HG03103 (cell line): Measurements from ENCODE around the gene CHAF1A.

Source experiments
- ATAC-seq: cut with Tn5 transposase; IDR thresholded peaks from one replicate; pipeline ENCODE4 v1.9.1; 2021; ENCODE audit warnings: low read depth; ENCODE audit not compliant: unreplicated experiment

CHAF1A gene

DNA sequence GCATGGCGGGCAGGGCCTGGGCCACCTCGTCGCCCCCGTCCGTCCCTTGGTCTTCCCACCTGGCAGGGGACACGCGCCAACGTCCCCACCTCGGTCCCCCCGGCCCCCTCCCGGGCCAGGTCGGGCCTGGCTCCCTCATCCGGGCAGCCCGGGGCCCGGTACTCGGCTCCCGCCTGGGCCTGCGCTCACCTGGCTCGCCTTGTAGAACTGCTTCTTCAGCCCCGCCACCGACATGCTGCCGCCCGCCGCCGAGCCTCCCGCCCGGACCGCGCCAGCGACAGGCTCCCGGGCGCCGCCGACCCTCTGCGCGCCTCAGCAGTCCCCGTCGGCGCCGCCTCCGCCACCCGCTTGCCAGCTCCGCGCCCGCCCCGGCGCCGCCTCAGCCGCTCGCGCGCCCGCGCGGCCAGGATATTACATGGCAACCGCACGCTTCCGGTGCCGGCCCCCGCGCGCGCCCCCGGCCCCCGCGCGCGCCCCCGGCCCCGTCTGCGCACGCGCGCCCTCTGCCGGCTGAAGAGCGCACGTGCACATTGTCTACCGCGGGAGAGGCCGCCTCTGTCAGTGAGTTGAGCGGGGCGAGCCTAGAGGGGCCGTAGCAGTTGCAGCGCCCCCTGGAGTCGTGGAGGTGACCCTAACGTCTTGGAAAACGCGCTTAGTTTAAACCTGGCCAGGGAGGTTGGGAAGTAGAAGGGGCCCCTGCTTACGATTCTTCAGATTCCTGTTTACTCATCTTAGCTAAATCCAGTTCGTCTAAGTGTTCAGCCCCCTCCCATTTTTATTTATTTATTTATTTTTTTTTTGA is 2.1 kb upstream of the CHAF1A start, which contains the start of gene SH3GL1:
Gene SH3GL1 (minus strand): TSS at position 413 of the 802 bp plus-strand sequence. CDS start 179 bp downstream, at position 234.
- peak; percentile 56 for ATAC-seq

DNA sequence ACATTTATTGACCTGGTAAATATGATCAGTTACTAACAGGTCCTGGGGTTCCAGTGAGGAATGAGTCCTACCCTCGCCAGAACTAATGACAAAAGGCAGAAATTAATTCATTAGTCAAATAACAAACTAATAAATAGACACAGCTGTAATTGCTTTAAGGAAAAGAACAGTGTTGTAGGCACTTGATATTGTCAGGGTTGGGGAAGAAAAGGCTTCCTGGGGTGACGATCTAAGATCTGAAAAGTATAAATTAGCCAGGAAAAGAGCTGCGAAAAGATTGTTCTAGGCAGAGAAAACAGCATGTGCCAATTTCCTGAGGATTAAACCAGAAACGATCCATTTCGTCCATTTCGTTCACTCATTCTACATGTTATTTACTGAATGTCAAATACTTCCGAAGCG is 670 bp upstream of the CHAF1A start:
- no peak for ATAC-seq

DNA sequence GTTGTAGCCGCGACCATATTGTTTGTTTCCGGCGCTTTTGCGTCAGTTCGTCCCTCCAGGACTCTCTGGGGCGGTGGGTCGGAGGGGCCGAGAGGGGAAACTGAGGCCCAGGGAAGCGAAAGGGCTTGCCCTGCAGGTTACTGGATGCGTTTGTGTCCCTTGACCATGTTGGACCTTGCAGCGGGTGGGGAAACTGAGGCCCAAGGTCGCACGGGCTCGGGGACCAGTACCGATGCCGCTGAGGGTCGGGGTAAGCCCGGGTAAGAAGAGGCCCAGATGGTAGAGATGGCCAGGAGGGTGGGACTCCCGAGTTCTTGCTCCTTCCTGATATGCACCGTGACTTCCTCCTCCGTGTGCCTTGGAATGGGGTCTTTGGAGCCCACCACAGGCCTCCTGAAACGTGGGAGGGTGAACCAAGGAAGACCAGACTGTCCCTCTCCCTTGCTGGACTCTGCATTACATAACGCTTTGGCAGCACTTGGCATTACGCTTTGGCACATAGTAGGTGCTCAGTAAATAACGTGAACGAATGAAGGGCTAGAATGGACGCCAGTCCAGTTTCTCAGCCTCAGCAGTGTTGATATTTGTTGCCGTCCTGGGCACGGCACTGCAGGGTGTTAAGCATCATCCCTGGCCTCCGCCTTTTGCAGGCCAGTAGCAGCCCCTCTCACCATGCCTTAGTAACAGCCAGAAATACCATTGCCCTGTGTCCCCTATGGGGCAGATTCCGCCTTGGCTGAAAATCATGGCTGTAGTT is 743 bp downstream of the CHAF1A start:
- ATAC-seq = no peak

DNA sequence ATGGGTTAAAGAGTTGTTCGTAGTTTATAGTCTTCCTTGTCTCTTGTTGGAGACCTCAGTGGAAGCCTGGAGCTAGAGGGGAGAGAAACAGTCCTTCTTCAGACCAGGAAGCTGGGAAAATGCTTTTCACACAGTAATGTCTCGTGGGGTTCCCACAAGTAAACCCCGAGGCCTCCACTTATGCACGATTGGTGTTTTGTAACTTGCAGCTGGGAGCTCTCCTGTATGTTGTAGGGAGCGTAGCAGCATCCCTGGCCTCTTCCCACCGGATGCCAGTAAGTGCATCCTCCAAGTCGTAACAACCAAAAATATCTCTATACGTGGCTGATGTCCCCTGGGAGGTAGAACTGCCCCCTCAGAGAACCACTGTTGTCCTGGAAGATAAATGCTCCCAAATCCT is 3.5 kb downstream of the CHAF1A start:
- ATAC-seq = no peak

DNA sequence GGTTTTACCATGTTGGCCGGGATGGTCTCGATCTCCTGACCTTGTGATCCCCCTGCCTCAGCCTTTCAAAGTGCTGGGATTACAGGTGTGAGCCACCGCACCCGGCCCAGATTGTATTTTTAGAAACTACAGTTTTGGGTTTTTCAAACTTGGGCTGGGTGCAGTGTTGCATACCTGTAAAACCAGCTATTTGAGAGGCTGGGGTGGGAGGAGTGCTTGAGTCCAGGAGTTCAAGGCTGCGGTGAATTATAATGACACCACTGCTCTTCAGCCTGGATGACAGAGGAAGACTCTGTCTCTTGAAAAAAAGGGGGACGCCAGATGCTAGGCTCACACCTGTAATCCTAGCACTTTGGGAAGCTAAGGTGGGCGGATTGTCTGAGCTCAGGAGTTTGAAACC is 4.2 kb downstream of the CHAF1A start:
- no peak for ATAC-seq

DNA sequence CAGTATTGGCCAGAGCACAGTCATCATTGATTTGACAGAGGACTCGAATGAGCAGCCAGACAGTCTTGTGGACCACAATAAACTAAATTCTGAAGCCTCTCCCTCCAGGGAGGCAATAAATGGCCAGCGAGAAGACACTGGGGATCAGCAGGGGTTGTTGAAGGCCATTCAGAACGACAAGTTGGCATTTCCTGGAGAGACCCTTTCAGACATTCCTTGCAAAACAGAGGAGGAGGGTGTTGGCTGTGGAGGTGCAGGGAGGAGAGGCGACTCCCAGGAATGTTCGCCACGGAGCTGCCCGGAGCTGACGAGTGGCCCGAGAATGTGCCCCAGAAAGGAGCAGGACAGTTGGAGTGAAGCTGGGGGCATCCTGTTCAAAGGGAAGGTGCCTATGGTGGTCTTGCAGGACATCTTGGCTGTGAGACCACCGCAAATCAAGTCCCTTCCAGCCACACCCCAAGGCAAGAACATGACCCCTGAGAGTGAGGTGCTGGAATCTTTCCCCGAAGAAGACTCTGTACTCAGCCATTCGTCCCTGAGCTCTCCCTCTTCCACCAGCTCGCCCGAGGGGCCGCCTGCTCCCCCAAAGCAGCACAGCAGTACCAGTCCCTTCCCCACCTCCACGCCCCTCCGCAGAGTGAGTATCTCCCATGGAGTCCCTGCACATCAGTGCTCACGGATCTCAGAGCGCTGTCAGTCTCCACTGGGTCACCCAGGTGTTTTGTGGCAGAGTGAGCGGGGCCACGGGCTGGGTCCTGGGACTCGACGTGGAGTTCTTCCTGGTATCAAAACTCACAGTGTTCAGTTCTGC is 6.9 kb downstream of the CHAF1A start:
- no peak for ATAC-seq

DNA sequence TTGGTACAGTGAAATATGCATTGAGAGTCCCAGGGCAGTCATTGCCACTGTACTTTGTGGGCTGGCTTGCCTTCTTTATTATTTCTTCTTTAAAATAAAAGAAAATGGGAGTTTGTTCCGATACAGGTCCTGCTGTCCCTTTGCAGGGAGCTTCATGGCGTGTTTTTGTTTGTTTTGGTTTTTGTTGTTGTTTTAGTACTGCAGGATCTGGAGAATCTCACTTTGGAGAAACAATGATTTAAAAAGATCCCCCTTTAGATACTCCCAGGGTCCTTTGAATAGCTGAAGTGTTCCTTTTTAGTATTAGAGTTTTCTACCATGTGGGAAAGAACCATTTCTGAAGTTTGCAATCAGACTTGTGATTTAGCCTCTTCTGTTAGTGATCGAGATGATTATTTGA is 11.1 kb downstream of the CHAF1A start:
- no peak for ATAC-seq

DNA sequence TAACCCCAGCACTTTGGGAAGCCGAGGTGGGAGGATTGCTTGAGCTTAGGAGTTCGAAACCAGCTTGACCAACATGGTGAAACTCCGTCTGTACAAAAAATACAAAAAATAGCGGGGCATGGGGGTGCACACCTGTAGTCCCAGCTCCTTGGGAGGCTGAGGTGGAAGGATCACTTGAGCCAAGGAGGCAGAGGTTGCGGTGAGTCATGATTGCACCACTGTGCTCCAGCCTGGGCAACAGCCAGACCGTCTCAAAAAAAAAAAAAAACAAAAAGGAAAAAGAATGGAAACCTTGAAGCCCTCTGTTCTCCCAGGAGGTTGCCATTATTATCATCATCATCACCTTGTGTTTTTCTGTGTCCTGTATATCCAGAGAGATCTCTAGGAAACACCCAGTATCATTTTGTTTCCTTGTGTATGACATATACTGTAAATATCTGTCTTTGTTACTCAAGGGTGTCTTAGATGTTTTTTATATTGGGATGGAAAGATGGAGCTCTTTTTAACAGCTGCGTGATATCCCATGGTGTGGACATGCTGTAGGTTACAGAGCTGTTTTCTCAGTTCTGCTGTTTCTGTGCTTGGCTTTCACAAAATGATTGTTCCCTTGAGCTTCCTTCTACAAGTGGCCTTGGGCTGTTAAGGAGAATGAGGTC is 11.8 kb downstream of the CHAF1A start:
- no peak for ATAC-seq

DNA sequence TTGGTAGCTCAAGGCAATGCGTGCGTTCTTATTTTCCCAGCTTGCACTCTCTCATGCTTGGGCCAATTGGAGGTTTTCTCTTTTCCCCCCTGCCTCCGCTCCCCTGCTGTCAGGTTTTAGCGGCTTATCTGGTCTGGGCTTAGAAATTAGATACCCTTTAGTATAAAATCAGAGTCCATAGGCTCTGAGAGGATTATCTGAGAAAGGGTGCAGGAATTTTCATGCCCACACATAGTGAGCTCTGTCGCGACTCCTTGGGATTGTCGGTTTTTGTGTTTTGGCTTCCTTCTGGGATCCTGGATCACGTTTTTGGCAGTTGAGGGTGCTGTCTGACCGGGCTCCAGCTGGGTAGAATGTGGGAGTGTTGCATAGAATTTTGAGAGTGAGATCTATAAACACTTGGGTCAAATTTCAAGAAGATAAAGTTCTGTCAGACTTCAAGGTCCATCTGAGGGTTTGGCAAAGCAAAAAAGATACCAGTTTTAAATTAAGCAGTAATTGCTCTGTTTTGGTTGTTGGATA is 12.4 kb downstream of the CHAF1A start:
- ATAC-seq = no peak

DNA sequence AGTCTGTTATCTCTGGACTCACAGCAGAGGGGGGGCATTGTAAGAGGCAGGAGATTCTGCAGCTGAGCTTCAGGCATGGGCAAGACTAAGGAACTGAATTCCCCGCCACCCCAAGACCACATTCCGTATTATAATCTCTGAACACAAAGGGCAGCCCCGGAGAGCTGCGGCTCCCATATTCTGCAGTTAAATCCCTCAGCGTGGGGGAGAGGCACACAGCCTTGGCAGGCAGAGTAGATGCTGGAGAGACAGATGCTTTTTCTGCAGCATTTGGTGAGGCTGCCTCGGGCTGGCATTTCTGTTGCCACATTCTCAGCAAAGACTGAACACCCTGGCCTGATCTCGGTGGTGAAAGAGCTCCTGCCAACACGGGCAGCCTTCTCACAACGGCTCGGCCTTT is 12.9 kb downstream of the CHAF1A start:
- ATAC-seq = no peak

DNA sequence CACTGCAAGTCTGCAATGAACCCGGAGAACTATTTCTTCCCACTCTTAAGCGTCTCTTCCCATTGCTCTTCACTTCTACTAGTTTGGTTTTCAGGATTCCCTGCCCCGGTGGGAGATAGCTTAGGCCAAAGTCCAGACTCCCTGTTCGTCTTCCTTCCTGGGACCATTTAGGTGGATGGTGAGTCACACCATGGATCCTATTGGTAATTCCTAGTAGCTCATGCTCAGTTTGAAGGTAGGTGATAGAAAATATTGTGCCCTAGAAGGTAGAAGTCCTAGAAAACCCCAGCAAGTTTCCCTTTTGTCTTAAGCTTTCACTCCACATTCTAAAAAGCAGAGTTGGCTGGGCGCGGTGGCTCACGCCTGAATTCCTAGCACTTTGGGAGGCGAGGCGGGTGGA is 13.8 kb downstream of the CHAF1A start:
- ATAC-seq = no peak

DNA sequence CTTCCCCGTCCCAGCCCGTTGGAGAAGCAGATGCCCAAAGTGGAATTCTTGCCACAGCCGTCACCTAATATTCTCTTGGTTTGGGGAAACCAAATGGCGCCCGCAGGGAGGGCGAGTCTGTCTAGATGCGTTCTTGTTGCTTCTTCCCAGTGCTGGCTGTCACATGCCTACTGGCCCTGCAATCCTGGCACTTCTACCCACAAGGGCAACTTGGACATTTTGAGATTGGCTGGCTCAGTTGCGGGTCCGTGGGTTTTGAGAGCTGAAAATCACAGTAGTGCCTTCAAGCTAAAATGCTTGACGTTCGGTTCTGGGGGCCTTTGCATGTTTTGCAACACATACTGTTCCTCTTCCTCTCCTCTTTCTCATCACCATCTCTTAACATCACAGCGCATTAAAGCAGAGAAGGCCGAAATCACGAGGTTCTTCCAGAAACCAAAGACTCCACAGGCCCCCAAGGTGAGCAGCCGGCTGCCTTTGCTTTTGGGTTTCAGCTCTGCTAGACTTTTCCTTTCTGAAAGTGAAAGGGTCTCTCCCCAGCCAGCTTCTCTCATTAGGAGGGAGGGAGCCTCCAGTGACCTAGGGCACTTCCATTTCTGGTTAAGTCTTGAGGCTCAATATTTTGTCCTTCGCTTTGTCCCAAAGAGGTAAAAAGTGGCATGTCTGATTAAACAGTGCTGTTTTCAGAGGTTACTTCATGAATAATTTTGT is 21.1 kb downstream of the CHAF1A start:
- no peak for ATAC-seq

DNA sequence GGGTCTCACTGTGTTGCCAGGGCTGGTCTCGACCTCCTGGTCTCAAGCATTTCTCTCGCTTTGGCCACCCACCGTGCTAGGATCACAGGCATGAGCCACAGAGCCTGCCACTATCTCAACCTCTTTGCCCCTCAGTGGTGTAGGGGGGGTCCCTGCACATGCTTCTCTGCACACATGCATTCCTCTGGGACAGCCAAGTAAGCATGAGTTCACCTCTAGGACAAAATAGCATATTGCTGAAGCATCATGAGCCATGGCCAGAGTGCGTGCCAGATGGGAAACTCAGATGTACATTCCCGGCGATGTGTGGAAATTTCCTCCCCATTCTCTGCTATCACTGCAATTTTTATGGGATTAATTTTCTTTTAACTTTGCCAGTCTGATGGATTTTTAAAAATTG is 23.1 kb downstream of the CHAF1A start:
- no peak for ATAC-seq

DNA sequence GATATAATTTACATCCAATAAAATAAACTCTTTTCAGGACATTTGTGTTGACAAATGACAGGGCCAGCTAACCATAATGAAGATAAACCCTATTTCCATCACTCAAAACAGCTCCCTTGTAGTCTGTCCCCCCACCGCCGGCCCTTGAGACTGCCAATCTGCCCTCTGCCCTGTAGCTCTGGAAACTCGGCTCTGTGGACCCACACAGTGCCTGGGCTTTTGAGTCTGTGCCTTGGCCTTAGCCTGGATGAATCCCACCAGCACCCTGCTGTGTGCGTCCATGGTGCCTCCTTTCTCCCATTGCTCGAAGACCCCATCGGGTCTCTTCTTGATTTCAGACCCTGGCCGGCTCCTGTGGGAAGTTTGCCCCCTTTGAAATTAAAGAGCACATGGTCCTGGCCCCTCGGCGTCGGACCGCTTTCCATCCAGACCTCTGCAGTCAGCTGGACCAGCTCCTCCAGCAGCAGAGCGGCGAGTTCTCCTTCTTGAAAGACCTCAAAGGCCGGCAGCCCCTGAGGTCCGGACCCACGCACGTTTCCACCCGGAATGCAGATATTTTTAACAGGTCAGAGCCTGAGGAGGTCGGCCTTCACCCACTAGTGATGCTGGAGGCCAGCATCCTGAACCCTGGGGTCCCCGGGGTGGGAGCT is 26.0 kb downstream of the CHAF1A start:
- no peak for ATAC-seq

DNA sequence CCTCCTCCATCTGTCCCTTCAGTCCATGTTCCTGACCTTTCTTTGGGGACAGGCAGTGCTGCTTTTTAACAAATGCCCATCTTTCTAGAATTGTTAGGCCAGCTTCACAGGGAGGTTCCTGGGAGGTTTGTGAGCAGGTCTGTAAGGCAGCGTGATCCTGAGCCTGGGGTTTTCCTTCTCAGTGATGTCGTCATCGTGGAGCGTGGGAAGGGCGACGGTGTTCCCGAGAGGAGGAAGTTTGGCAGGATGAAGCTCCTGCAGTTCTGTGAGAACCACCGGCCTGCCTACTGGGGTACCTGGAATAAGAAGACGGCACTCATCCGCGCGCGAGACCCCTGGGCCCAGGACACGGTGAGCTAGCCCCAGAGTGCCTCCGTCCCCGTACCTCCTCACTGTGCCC is 26.8 kb downstream of the CHAF1A start:
- ATAC-seq = no peak

DNA sequence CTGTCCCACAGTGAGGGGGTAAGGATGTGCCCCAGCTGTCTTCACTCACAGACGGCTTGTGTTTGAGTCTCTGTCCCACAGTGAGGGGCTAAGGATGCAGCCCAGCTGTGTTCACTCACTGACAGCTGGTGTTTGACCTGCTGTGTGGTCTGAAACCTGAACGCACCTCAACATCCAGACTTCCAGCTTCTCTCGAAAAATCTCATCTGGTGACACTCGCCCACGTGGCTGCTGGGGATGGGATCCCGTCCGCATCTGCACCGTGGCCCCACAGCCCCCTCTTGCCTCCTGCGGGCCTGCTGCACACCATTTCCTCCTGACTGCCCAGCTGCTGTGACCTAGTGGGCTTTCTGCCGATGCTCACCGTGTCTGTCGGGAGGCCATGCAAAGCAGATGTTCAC is 27.3 kb downstream of the CHAF1A start:
- no peak for ATAC-seq

DNA sequence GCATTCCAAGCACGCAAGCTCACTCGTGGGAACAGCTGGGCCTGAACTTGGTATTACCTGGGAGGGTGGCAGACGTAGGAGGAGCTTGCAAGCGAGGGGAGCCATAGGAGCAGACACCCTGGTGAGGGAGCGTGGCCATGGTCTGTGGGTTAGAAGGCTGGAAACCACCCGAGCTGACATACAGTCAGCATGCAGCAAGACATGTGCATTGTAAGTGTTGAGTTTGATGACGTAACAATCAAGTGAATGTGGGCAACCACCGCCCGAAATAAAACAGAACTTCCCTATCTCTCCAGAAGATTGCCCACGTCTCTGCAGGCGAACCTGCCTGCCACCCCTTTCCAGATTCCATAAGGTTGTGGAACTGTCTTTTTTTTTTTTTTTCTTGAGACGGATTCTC is 28.3 kb downstream of the CHAF1A start:
- no peak for ATAC-seq

DNA sequence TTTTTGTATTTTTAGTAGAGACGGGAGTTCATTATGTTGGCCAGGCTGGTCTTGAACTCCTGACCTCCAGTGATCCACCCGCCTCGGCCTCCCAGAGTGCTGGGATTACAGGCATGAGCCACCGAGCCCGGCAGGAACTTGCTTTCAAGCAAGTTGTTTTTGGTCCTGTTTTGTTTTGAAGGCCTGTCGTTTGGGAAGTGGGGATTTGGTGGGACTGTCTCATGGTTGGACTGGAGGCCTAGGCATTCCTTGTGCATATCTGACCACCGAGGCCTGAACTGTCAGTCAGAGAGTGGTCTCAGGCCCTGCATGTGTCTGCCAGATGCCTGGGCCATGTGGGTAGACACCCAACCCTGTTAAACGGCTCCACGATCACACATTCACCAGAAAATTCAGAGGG is 28.9 kb downstream of the CHAF1A start:
- no peak for ATAC-seq
